Fibroblast of skin of abdomen (primary cell): Measurements from ENCODE around the gene DNAH8.

Experiments used
- DNase-seq: peaks from one replicate; pipeline ENCODE4 v3.0.0-alpha.2; 2013

DNAH8 gene

DNA sequence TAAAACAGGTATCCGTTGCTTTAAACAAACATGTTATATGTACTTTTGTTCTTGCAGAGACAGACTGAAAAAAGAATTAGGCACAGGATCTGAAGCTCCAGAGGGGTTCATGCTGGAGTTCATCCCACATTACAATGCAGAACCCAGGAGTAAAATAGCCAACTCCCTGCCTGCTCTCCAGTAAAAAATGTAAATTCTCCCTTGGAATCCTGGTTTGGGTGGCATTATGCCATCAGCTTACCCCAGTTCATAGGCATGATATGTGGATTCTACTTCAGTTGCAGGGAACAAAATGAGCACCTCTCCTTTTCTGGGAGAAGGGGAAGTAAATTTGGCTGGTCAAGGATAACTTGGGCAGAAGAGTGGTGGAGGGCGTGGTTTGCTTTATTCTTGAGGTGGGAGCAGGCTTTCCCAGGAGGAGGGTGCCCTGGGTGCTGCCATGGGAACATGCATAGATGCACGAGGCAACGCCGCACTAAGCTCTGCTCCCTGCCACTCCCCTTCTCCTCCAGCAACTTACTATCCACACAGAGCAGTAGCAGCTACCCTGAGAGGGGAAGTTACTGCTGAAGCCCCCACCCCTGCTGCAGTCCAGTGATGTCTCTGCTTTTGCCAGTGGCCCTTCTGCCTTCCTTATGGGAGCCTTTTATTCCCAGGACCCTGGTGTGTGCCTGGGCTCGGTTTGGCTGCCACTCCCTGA is 261.8 kb downstream of the DNAH8 start:
- no peak for DNase-seq

DNA sequence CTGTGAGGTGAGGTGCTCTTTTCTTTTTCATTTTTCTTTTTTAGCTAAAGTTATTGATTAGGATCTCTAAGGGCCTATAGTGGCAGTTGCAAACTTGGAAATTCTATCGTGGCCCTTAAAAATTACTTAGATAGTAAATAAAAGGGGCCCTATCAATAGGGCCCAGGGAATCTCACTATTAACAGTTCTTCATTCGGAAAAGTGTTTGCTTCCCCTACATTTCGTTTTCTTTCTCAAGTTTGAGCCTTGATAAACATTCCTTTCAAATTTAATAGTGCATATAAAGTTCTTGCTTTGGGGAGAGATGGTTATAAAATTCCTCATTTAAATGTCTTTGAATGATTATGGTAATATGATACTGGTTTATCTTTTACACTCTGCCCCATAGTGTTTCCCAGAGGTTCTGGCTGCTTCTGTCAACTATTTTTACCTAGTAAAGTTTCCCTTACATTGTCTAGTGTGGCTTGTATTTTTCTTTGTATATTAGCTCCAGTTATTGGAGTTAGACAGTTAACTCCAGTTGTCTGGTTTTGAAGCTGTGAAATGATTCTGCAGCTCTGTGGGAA is 263.1 kb downstream of the DNAH8 start:
- DNase-seq = no peak

DNA sequence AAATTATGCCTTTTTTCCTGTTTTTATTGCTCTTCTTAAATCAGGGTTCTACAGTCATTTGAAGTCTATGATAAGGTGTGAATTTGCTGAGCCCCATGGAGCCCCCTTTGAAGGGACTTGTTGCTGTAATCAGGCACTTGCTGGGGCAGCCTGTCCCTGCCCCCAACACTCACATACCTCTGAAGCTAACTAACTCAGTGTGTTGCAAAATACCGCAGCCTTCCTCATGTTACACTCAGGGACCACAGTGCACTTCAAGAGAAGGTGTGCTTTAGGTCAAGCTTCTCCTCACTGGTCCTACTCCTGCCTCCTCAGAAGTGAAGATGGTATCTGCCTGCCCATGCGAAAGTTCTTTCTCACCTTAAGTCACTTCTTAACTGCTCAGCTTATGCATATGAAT is 267.4 kb downstream of the DNAH8 start:
- DNase-seq = no peak

- no peak for DNase-seq
Measured at GRCh38 chr6:38984723-38985122, 269.6 kb downstream of the DNAH8 start.

DNA sequence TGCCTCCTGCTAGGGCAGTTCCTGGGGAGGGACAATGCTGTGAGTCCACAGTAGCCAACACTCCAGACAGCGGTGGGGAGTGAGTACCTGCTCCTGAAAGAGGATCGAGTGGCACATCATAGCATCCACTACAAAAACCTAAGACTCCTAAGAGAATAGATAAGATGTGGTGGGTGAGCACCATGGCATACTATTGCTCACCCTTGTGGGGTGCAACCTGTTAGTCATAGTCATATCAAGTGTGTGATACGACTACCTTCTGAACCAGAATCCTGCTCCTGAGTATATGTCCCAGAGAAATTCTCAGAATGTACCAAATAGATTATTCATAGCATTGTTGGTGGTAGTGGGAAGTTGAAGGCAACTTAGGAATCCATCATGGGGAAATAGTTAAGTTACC is 270.7 kb downstream of the DNAH8 start:
- no peak for DNase-seq

DNA sequence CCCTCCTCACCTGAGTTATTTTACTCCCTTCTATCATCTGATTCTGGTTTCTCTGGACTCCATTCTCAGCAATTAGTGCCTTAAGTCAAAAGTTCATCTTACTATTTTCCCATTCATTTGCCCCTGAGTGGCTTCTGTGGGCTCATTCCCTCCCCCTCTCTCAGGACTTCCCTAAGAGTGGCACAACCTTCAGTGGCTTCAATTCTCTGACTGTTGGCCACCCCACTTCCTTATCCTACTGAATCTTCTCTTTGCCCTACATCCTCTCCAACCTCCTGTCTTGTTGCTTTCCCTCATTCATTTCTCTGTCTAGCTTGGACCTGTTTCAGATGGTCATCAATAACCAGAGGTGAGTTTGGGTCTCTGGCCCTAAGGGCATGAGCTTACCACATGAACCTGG is 272.4 kb downstream of the DNAH8 start:
- DNase-seq = no peak

- DNase-seq = no peak
Measured at GRCh38 chr6:38988736-38989449, 273.8 kb downstream of the DNAH8 start.

- DNase-seq = no peak
Measured at GRCh38 chr6:38990475-38990874, 275.4 kb downstream of the DNAH8 start.

DNA sequence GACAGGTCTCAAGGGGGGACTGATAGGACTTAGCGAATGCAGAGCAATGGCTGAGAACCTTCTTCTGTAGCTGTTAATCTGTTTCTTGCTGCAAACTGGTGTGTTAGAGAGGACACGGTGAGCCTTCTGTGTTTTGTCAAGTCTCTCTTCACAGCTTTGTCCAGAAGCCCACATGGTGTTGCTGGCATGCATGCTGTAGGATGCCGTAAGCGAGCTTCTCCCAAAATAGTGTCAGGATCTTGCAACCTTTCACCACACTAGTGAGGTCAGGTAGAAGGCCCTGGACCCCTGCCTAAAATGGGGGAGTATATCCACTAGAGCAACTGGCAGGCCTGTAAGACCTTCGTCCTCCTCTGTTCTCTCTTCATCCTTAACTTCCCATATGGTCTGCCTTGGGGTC is 281.6 kb downstream of the DNAH8 start:
- no peak for DNase-seq

DNA sequence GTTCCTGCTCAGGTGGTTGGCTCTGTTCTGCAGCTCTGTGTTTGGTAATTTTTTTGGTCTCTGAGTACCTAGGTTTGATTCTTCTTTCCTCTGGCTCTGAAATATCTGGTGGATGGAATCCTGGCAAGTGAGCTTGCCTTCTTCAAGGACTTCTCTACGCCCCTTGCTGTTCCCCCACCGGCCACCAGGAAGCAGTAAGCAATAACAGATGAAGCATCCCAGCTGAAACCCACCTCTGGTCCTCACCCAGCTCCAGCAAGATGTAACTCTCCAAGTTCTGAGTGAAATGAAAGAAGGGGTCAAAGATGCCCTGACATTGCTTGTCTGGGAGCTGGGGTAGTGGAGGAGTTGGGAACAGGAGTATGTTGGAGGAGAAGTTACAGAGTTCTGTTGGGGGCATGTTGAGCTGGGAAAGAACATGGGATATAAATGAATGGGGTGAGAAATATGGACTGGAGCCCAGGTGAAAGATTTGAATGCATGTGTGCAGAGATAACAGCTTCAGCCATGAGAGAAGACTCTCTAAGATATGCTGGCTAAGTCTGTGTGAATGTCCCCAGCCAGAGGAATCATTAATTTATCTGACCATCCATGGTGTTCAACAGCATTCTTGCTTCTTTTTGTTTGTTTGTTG is 282.1 kb downstream of the DNAH8 start:
- peak; percentile 3 for DNase-seq

DNA sequence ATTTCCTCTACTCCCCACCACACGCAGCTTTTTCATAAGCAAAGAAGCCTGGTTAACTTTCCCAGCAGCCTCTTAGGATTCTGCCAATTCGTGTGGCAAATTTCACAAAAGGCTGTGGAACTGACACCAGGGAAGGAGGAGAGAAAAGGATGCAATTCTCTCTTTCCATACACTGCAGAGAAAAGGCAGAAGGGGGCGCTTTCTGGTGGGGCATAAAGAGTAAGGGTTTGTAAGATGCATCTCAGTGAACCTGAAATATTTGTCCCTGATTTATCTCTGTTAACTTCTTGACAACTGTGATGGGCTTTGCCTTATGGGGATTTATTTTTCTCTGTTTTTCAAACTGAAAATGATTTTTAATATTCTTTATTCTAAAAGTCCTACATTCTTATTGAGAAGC is 288.0 kb downstream of the DNAH8 start:
- no peak for DNase-seq

DNA sequence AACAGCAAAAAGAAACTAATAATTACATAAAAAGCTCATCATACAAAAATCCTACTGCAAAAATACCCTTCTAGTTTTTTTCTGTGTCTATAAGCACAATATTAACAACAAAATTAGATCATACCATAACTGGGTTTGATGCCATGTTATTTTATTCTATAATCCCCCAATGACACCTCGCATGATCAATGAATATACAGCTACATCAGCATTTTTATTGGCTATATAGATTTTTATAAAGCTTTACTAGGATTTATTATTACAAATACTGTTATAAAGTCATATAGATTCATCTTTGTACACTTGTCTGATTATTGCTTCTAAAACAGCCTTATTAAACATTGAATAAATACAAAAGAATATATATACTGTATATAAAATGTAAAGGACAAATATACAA is 288.4 kb downstream of the DNAH8 start:
- DNase-seq = no peak

- no peak for DNase-seq
Measured at GRCh38 chr6:39004801-39005200, 289.7 kb downstream of the DNAH8 start.

GRCh38 chr6:39005774-39006173 is 290.7 kb downstream of the DNAH8 start:
- DNase-seq = no peak

DNA sequence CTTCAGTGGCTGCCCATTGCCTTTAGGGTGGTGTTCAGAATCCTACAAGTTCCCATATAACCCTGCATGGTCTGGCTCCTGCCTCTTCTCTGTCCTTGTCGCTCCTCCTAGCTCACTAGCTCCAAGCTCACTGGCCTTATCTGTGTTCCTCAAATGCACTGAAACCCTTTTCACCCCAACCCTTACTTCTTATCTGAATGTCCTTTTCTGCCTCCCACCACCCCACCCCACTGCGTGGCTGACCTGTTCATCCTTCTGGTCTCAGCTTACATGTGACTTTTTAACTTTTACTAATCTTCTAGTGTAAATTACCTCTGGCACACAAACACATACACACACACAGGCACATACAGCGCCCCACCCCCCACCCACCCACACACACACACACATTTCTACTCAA is 292.5 kb downstream of the DNAH8 start:
- DNase-seq = no peak

- no peak for DNase-seq
Measured at GRCh38 chr6:39008737-39009136, 293.6 kb downstream of the DNAH8 start.

- DNase-seq = no peak
Measured at GRCh38 chr6:39009476-39009875, 294.4 kb downstream of the DNAH8 start.

DNA sequence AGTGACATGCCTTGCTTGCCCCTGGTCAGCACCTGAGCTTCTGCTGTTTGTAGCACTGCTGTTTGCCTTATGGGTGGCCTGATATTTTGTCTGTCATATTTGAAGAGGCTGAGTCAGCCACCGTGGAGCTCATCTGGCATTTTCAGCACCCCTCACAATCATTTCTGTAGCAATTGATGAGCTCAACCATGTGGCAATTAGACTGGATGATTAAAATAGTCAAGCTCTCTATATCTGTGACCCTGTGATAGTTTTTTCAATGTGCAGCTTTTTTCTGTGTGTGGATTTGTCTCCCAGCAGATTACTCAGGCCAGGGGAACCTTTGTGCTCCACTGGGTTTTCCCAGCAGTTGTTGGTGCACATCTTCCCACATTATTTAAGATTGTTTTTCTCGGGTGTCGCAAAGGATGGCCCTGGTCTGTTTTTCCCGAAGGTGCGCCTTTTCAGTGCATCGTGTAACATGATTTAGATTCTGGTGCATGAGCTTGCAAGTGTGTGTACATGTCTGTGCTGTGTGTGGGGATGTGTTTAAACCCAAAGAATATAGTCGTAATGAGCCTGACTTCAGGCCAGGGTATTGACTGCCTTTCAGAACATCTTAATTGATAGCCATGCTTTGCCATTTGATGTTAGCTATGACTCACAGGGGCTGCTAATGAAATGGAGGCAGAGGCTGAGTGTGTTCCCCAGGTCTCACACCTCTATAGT is 301.9 kb downstream of the DNAH8 start:
- DNase-seq = no peak

GRCh38 chr6:39017547-39017880 is 302.4 kb downstream of the DNAH8 start:
- no peak for DNase-seq

DNA sequence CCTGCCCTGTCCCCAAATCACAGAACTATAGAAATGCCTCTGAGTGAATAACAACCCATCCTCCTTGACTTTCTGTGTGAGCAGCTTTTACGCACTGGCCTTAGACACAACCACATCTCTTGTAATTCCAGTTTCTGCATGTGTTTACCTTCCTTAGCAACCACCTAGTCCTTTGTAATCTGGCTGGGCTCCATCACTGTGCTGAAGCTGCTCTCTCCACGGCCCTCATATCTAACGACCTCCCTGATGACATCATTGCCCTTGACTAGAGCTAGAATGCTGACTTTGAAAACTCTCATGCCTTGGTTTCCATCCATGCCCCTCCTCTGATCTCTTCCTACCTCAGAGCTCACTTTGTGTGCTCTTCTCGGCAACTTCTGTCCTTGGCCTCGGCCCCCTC is 303.0 kb downstream of the DNAH8 start:
- DNase-seq = no peak

DNA sequence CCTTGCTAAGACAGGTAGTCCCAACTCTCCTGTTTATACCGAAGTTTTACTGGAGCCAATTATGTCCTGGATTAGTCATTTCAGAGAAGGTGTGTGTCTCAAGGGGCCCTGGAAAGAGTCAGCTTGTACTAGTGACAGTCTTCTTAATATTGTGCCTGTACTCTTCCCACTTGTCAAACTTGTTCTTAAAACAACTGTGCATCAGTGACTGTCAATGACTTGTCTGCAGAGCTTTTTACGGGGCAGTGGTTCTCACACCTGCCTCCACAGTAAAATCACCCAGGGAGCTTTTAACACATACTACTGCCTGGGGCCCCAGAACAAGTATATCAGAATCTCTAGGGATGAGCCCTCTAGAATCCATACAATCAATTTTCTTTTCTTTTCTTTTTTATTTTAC is 305.0 kb downstream of the DNAH8 start:
- DNase-seq = no peak

DNA sequence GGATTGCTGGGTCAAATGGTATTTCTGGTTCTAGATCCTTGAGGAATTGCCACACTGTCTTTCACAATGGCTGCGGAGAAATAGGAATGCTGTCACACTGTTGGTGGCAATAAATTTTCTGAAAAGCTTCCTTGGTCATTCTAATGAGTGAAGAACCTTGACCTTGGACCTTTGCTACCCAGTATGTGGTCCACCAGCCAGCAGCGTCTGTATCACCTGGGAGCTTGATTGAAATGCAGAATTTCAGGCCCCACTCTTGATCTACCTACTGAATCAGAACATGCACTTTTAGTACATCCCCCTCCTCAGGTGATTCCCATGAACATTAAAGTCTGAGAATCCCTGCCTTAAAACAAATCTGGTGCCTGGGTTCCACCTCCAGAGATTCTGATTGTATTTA is 305.9 kb downstream of the DNAH8 start:
- DNase-seq = no peak

- no peak for DNase-seq
Measured at GRCh38 chr6:39021779-39022178, 306.7 kb downstream of the DNAH8 start.
